GM18526 (cell line): ENCODE data around the gene EHF.

Source experiments
- POLR2A ChIP-seq: IDR thresholded peaks from 3 replicates; pipeline ENCODE4 v1.6.1; 2011; ENCODE audit not compliant: insufficient read length; ENCODE audit errors: extremely low read depth

EHF gene

DNA sequence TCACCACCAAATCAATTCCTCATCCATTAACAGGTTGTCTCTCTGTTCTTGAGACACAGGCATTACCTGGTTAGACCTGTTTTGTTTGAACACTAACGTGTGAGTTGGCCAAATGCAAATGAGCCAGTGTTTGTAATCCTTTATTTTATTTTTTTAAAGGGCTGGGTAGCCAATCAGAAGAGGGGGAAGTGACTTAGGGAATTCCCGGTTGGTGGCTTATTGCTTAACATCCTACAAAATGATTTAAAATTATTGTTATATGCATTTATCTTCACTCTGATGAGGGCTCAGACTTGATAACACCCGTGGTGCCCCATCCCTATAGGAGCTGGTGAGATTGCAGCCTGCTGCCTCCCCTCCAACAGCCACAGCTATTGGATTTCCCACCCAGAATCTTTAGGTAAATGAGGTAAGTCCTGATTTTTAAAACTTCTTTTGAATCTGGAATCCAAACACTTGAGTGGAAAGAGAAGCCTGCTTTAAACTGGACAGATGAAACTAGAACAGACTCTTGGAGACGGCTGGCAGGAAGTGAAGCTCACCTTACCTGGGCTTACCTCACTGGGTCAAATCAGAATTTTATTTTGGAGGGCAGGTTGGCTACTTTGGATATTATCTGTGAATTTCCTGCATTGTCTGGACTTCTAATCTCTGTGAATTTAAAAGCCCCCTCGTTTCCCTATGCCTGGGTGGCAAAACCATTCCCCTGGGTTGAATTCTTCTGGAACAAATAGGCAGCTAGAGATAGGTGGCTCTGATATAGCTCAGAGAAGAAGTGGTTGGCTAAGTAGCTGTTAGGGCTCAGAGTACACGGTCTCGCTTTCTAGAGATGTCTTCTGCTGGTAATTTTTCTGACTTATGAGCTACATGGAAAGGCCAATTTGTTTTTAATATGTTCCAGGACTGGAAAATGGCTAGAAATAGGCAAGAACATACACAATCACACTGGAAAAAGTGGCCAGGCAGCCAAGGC is at the start of gene EHF:
EHF (plus strand) TSS at position 274 of the 973 bp plus-strand sequence. CDS start 21,538 bp downstream, outside the sequence.
- no peak for TF ChIP-seq POLR2A

DNA sequence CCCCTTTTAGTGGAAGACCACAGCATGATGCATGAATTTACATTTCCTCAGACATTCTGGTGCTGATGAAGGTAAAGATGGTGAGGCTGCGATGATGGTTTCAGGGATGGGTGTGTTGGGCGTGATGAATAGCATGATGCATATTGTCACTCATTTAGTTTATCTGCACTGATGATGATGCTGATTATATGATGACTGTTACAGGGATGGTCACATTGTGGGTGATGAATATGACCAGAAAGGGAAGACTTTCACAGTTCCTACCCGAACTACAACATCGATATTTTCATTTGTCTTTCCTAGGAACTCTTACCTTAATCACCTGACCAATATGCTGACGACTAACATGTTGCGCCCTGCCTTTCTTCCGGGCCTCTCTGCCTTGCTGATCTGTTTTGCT is 47.4 kb upstream of the EHF start:
- TF ChIP-seq POLR2A = no peak

- TF ChIP-seq POLR2A = no peak
Observed at GRCh38 chr11:34575261-34575660, 45.6 kb upstream of the EHF start.

- no peak for TF ChIP-seq POLR2A
Observed at GRCh38 chr11:34575671-34576070, 45.2 kb upstream of the EHF start.

- no peak for TF ChIP-seq POLR2A
Observed at GRCh38 chr11:34576331-34576730, 44.6 kb upstream of the EHF start.

- TF ChIP-seq POLR2A = no peak
Observed at GRCh38 chr11:34583818-34584217, 37.1 kb upstream of the EHF start.

DNA sequence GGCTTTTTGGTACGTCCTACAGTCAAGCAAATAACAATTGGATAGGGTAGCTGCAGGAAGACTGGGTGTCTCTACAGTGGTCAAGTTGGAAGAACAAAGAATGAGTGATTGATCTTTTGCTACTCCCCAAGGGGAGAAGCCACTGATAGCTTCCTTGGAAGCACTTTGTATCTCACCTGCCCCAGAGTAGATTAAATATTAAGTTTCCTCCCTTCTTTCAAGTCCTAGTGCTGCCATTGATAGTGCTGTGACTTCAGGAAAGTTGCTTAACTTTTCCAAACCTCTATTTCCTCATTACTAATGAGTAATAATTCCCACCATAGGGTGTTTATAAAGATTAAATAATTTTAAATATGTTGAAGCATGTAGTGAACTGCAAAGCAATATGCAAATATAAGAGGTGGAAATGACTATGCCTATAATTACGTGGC is 35.6 kb upstream of the EHF start:
- TF ChIP-seq POLR2A = no peak

DNA sequence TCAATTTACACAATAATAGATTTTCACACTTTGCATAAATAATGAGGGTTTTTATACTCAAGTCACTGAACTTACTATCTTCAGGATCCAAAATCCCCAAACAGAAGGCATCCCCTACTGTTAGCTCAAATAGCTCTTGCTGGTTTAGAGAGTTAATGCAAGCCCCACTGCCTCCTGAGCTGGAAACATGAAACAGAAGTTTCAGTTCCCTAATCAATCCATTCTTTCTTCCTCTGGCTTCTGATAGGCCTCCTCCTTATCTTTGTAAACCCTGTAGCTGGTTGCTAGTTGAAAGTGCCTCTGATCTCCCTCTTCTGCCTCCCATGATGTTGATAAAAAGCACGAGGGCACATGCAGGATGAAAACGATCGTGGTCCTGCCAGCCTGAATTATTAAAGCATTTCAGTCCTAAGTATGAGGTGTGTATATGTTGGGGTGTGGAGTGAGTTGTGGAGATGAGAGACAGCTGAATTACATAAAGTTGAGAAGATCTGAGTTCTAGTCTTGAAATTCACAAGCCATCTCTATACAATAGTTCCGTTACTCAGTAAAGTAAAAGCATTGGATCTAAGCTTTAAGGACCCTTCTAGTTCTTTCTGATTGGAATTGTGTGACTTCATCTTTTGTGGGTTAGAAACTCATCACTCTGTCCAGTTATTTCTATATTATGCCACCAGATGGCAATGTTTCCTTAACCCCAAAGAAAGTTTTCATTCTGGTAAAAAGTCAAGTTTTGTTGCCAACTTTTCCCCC is 35.0 kb upstream of the EHF start:
- no peak for TF ChIP-seq POLR2A

GRCh38 chr11:34586488-34587281 is 34.2 kb upstream of the EHF start:
- no peak for TF ChIP-seq POLR2A

GRCh38 chr11:34587282-34587677 is 33.6 kb upstream of the EHF start:
- no peak for TF ChIP-seq POLR2A

GRCh38 chr11:34588023-34588422 is 32.9 kb upstream of the EHF start:
- TF ChIP-seq POLR2A = no peak

- TF ChIP-seq POLR2A = no peak
Observed at GRCh38 chr11:34588701-34589100, 32.2 kb upstream of the EHF start.

GRCh38 chr11:34593085-34593484 is 27.8 kb upstream of the EHF start:
- TF ChIP-seq POLR2A = no peak

- no peak for TF ChIP-seq POLR2A
Observed at GRCh38 chr11:34594603-34595002, 26.3 kb upstream of the EHF start.

DNA sequence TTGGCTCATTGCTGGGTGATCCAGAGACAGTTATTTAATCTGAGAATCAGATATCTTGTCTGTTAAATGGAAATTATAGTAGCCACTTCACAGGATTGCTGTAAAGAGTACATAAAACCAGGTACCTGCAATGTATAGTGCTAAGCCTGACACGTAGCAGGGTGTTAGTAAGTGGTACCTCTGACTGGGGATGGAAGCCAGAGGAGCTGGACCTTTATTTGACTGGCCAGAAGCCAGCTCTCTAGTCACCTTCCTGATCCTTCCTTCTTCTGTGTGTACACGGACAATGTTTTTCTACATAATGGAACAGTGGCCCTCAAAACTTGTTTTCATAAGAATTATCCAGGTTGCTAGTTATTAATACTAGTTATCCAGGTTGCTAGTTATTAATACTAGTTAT is 25.5 kb upstream of the EHF start:
- TF ChIP-seq POLR2A = no peak
